HL-60 (cell line): ENCODE measurements around the gene FBXO28.

Experiments
- POLR2AphosphoS5 ChIP-seq: IDR thresholded peaks from 2 replicates; pipeline ENCODE4 v1.6.1; 2012; ENCODE audit warnings: low read depth
- REST ChIP-seq: IDR thresholded peaks from 2 replicates; pipeline ENCODE4 v1.6.1; 2012; ENCODE audit warnings: low read depth; ENCODE audit not compliant: insufficient replicate concordance
- SPI1 ChIP-seq: IDR thresholded peaks from 2 replicates; pipeline ENCODE4 v1.6.1; 2012; ENCODE audit warnings: low read depth, mild to moderate bottlenecking, borderline replicate concordance
- TF ChIP-seq, protein P1 (sequence below): IDR thresholded peaks from one replicate; pipeline ENCODE4 v1.5.1; 2011; ENCODE audit warnings: low read length, control low read depth, inconsistent platforms; ENCODE audit not compliant: insufficient read depth

DNA sequence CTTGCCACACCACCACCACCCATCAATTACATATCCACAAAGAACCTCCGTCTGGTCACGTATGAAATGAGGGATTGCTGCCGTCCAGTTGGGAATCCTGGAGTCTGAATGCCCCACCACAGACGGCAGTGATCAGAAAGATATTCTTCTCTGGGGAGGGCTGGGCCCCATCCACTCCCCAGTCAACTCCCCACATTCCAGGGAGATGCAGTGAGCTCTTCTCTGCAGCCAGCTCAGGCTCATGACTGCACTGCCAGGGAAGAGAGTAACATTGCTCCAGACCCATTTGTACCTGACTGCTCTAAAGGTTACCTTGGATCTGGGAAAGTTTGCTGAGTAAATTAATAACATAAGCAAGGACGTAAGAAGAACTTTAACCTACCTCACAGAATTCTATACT, 87.5 kb downstream of the FBXO28 start:
- TF ChIP-seq, protein P1, sequence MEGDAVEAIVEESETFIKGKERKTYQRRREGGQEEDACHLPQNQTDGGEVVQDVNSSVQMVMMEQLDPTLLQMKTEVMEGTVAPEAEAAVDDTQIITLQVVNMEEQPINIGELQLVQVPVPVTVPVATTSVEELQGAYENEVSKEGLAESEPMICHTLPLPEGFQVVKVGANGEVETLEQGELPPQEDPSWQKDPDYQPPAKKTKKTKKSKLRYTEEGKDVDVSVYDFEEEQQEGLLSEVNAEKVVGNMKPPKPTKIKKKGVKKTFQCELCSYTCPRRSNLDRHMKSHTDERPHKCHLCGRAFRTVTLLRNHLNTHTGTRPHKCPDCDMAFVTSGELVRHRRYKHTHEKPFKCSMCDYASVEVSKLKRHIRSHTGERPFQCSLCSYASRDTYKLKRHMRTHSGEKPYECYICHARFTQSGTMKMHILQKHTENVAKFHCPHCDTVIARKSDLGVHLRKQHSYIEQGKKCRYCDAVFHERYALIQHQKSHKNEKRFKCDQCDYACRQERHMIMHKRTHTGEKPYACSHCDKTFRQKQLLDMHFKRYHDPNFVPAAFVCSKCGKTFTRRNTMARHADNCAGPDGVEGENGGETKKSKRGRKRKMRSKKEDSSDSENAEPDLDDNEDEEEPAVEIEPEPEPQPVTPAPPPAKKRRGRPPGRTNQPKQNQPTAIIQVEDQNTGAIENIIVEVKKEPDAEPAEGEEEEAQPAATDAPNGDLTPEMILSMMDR = no peak
- TF ChIP-seq REST (no peak), SPI1 (no peak), POLR2AphosphoS5 (no peak)
